ENCODE measurements around the gene ITGB3.
"Not testable (repeated sequence)": the region's sequence is repeated elsewhere in the genome, so short reads cannot be mapped to it uniquely, and the experiment has no call there.

DNA sequence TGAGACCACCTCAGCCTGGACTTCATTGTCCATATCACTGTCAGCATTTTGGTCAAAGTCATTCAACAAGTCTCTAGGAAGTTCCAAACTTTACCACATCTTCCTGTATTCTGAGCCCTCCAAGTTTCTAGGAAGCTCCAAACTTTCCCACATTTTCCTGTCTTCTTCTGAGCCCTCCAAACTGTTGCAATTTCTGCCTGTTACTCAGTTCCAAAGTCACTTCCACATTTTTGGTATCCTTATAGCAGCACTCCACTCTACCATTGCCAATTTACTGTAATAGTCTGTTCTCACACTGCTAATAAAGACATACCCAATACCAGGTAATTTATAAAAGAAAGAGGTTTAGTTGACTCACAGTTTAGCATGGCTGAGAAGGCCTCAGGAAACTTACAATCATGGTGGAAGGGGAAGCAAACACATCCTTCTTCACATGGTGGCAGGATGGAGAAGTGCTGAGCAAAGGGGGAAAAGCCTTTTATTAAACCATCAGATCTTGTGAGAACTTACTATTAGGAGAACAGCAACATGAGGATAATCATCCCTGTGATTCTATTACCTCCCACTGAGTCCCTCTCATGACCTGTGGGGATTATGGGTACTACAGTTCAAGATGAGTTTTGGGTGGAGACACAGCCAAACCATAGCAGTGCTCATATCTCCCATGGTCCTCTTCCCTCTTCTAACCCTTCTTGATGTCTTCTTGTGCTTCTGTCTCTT lies 16.1 kb downstream of the ITGB3 start:
- TF ChIP-seq, protein P1, sequence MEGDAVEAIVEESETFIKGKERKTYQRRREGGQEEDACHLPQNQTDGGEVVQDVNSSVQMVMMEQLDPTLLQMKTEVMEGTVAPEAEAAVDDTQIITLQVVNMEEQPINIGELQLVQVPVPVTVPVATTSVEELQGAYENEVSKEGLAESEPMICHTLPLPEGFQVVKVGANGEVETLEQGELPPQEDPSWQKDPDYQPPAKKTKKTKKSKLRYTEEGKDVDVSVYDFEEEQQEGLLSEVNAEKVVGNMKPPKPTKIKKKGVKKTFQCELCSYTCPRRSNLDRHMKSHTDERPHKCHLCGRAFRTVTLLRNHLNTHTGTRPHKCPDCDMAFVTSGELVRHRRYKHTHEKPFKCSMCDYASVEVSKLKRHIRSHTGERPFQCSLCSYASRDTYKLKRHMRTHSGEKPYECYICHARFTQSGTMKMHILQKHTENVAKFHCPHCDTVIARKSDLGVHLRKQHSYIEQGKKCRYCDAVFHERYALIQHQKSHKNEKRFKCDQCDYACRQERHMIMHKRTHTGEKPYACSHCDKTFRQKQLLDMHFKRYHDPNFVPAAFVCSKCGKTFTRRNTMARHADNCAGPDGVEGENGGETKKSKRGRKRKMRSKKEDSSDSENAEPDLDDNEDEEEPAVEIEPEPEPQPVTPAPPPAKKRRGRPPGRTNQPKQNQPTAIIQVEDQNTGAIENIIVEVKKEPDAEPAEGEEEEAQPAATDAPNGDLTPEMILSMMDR (IDR thresholded peaks at IDR 0.05), result not testable (repeated sequence)
- not testable (repeated sequence) for TF ChIP-seq POLR2A (IDR thresholded peaks at IDR 0.05)
